ENCODE results near the gene ZNF358. TPM values are rescaled to one million over a fixed set of nuclear protein-coding genes. Genes with fewer than 3 reads are reported as not detected.

The ZNF358 gene
- total and polyA plus RNA-seq, 2 of the 13 experiments (the other 11 are each of a cell fraction or from before 2014, with no cell fraction given): 9.1 to 37.0 TPM

DNA sequence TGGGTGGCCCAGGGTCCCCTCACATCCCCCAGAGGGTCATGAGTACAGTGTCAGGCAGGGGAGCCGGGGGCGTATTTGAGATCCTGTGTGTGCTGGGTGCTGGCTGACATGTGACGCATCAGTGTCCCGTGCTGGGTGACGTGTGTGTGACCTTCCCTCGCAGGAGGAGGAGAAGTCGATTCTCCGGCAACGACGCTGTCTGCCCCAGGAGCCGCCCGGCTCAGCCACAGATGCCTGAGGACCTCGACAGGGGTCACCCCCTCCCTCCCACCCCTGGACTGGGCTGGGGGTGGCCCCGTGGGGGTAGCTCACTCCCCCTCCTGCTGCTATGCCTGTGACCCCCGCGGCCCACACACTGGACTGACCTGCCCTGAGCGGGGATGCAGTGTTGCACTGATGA, 45.4 kb downstream of the ZNF358 start:
- no peak overlapping the region for H2AFZ ChIP-seq (ENCODE audit: low read length)
- no peaks in the 10 kb centered on the region for H3K9me3 ChIP-seq (ENCODE audit: low read length)
- BruUV-seq (replicated peaks): no TSS peak
- ChIA-PET CTCF (ENCODE audit: low intra/inter-chr PET ratio, low total read pairs) (no interaction called here), POLR2A (no interaction called here)
- H3K36me3 ChIP-seq (replicated peaks in 1 of 2; ENCODE audit: control insufficient read depth in 1 of 2, insufficient read depth in 2 of 2, low read length in 2 of 2): peaks cover 1 to 4% of the 10 kb centered on the region in 2 experiments; a peak in 3 of 5 replicates
- no peak for DNase-seq (ENCODE audit: low spot score)
- TF ChIP-seq AGO2 (optimal IDR thresholded peaks at IDR 0.05; ENCODE audit: low read depth, low read length) (peak; percentile 2), PAF1 (CRISPR knock-in tag; IDR thresholded peaks at IDR 0.05) (no peak)
- H3K27ac ChIP-seq (ENCODE audit: extremely low read length, insufficient read depth, low read length): no peak overlapping the region
- H3K4me1 ChIP-seq (ENCODE audit: insufficient read depth, low read length): no peaks in the 10 kb centered on the region
- H3K4me3 ChIP-seq (replicated peaks in 1 of 3; ENCODE audit: insufficient read depth in 1 of 3, low read depth in 2 of 3, low read length in 3 of 3): no peak overlapping the region
- no peaks in the 10 kb centered on the region for H3K79me2 ChIP-seq (ENCODE audit: insufficient read depth, low read length)
- no peak overlapping the region for H3K4me2 ChIP-seq (ENCODE audit: low read depth, low read length)
- ATAC-seq: no peak
- in situ Hi-C loops (cut with HindIII; ENCODE audit: extremely low pct_ligation_motif_present, low pct_unique_long_range_greater_than_20kb): loop anchor here (5.0 to 10.0 kb wide), 2 partner anchors 121 to 233 kb away; partner anchors contain the start of gene TRAPPC5
- H4K20me1 ChIP-seq (ENCODE audit: insufficient read depth, low read length): no peaks in the 10 kb centered on the region
- FAIRE-seq: no peak
- H3K27me3 ChIP-seq (ENCODE audit: control insufficient read depth in 1 of 2, insufficient read depth in 2 of 2, low read length in 2 of 2): no peaks in the 10 kb centered on the region
- H3K9ac ChIP-seq (ENCODE audit: insufficient read depth, low read depth, low read length): no peak overlapping the region
- 89% methylated on average over 5 of the region's 17 CpGs for WGBS (ENCODE audit: low lambda C conversion rate)
- intact Hi-C loops (cut with micrococcal nuclease; ENCODE audit: unreplicated experiment): no loop called here

DNA sequence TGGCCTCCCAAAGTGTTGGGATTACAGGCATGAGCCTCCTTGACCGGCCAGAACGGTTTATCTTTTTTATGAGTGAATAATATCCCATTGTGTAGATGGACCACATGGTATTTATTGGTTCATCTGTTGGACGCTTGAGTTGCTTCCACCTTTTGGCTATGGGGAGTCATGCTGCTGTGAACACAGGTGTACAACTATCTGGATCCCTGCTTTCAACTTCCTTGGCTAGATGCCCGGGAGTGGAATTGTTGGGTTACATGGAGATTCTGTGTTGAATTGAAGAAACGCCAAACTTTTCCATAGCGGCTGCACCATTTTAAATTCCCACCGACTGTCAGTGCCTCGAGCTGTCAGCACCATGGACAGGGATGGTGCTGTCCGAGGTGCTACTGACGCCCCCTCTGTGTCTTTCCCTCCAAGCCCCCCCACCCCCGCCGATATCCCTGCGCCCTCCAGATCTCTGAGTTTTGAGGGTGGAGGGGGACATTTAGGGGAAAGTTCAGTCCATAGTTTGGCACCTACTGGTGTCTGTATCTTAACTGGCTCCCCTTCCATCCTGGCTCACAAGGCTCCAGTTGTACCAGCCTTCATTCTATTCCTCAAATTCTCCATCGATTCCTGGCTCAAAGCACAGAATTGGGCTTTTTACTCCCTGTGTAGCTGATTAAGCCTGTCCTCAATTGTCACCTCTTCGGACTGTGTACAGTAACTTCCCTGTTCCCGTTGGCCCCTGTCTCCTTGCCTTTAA, 46.9 kb downstream of the ZNF358 start:
- H3K27me3 ChIP-seq (ENCODE audit: control insufficient read depth in 1 of 2, insufficient read depth in 2 of 2, low read length in 2 of 2): no peaks in the 10 kb centered on the region
- ATAC-seq (no peak), DNase-seq (ENCODE audit: low spot score) (no peak), FAIRE-seq (no peak)
- H3K79me2 ChIP-seq (ENCODE audit: insufficient read depth, low read length): no peaks in the 10 kb centered on the region
- no peaks in the 10 kb centered on the region for H3K4me1 ChIP-seq (ENCODE audit: insufficient read depth, low read length)
- no peaks in the 10 kb centered on the region for H4K20me1 ChIP-seq (ENCODE audit: insufficient read depth, low read length)
- H3K36me3 ChIP-seq (replicated peaks in 1 of 2; ENCODE audit: control insufficient read depth in 1 of 2, insufficient read depth in 2 of 2, low read length in 2 of 2): peaks cover 0 to 2% of the 10 kb centered on the region in 2 experiments; a peak in 2 of 5 replicates
- POLR2A ChIA-PET: no interaction called here
- H3K4me3 ChIP-seq (replicated peaks in 1 of 3; ENCODE audit: insufficient read depth in 1 of 3, low read depth in 2 of 3, low read length in 3 of 3): no peak overlapping the region
- in situ Hi-C loops (cut with HindIII; ENCODE audit: extremely low pct_ligation_motif_present, low pct_unique_long_range_greater_than_20kb): loop anchor here (5.0 to 10.0 kb wide), 2 partner anchors 119 to 232 kb away; partner anchors contain the start of gene TRAPPC5
- intact Hi-C loops (cut with micrococcal nuclease; ENCODE audit: unreplicated experiment): no loop called here
- H3K4me2 ChIP-seq (ENCODE audit: low read depth, low read length): no peak overlapping the region
- no peak overlapping the region for H3K9ac ChIP-seq (ENCODE audit: insufficient read depth, low read depth, low read length)
- no peak overlapping the region for H3K27ac ChIP-seq (ENCODE audit: extremely low read length, insufficient read depth, low read length)
- 64% methylated on average over 12 of the region's 16 CpGs for WGBS (ENCODE audit: low lambda C conversion rate)
- no peak overlapping the region for H2AFZ ChIP-seq (ENCODE audit: low read length)
- BruUV-seq (replicated peaks): no TSS peak
- CTCF ChIA-PET (ENCODE audit: low intra/inter-chr PET ratio, low total read pairs): no interaction called here
- no peaks in the 10 kb centered on the region for H3K9me3 ChIP-seq (ENCODE audit: low read length)
- TF ChIP-seq ZNF44 (CRISPR knock-in tag; IDR thresholded peaks at IDR 0.05) (peak; percentile 72; the same call in 1 of the 2 replicates), TCF7 (IDR thresholded peaks at IDR 0.05; ENCODE audit: low read depth) (no peak), MED8 (CRISPR knock-in tag; IDR thresholded peaks at IDR 0.05; ENCODE audit: insufficient replicate concordance) (no peak)
- TF ChIP-seq, protein P1, sequence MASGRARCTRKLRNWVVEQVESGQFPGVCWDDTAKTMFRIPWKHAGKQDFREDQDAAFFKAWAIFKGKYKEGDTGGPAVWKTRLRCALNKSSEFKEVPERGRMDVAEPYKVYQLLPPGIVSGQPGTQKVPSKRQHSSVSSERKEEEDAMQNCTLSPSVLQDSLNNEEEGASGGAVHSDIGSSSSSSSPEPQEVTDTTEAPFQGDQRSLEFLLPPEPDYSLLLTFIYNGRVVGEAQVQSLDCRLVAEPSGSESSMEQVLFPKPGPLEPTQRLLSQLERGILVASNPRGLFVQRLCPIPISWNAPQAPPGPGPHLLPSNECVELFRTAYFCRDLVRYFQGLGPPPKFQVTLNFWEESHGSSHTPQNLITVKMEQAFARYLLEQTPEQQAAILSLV (CRISPR knock-in tag; IDR thresholded peaks at IDR 0.05; ENCODE audit: borderline replicate concordance): peak; percentile 97
- TF ChIP-seq, protein P2, sequence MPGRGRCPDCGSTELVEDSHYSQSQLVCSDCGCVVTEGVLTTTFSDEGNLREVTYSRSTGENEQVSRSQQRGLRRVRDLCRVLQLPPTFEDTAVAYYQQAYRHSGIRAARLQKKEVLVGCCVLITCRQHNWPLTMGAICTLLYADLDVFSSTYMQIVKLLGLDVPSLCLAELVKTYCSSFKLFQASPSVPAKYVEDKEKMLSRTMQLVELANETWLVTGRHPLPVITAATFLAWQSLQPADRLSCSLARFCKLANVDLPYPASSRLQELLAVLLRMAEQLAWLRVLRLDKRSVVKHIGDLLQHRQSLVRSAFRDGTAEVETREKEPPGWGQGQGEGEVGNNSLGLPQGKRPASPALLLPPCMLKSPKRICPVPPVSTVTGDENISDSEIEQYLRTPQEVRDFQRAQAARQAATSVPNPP (CRISPR knock-in tag; IDR thresholded peaks at IDR 0.05): no peak
- TF ChIP-seq, protein P3, sequence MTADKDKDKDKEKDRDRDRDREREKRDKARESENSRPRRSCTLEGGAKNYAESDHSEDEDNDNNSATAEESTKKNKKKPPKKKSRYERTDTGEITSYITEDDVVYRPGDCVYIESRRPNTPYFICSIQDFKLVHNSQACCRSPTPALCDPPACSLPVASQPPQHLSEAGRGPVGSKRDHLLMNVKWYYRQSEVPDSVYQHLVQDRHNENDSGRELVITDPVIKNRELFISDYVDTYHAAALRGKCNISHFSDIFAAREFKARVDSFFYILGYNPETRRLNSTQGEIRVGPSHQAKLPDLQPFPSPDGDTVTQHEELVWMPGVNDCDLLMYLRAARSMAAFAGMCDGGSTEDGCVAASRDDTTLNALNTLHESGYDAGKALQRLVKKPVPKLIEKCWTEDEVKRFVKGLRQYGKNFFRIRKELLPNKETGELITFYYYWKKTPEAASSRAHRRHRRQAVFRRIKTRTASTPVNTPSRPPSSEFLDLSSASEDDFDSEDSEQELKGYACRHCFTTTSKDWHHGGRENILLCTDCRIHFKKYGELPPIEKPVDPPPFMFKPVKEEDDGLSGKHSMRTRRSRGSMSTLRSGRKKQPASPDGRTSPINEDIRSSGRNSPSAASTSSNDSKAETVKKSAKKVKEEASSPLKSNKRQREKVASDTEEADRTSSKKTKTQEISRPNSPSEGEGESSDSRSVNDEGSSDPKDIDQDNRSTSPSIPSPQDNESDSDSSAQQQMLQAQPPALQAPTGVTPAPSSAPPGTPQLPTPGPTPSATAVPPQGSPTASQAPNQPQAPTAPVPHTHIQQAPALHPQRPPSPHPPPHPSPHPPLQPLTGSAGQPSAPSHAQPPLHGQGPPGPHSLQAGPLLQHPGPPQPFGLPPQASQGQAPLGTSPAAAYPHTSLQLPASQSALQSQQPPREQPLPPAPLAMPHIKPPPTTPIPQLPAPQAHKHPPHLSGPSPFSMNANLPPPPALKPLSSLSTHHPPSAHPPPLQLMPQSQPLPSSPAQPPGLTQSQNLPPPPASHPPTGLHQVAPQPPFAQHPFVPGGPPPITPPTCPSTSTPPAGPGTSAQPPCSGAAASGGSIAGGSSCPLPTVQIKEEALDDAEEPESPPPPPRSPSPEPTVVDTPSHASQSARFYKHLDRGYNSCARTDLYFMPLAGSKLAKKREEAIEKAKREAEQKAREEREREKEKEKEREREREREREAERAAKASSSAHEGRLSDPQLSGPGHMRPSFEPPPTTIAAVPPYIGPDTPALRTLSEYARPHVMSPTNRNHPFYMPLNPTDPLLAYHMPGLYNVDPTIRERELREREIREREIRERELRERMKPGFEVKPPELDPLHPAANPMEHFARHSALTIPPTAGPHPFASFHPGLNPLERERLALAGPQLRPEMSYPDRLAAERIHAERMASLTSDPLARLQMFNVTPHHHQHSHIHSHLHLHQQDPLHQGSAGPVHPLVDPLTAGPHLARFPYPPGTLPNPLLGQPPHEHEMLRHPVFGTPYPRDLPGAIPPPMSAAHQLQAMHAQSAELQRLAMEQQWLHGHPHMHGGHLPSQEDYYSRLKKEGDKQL (CRISPR knock-in tag; IDR thresholded peaks at IDR 0.05; ENCODE audit: low read depth): peak; percentile 76; the same call in 1 of the 2 replicates

Measured in HepG2 (cell line).